Activated CD8-positive, alpha-beta memory T cell treated with anti-CD3 and anti-CD28 coated beads, Interleukin-2, amount 10 ng/mL, durations not matched to agents 7 days and 5 days (primary cell): ENCODE data around the gene RSRP1. TPM values are rescaled to one million over a fixed set of nuclear protein-coding genes. Genes with fewer than 3 reads are reported as not detected.

Experiments
- ATAC-seq: fragments of 150-1000 bp; cut with Tn5 transposase; one replicate; pipeline ENCODE4 v1.10.0; 2021; ENCODE audit warnings: moderate library complexity
- CTCF ChIA-PET: fragments of 350-600 bp; sonication (Branson Sonifier 250); formaldehyde crosslinking; loops from one replicate; lab custom pipeline; 2021; ENCODE audit warnings: antibody characterized with exemption; lab: Charles Lee
- DNase-seq: peaks from one replicate; pipeline ENCODE4 v3.0.0-alpha.2; 2020
- H3K27ac Mint-ChIP-seq: one replicate; pipeline ENCODE4 v1.8.0; 2021; ENCODE audit warnings: mild to moderate bottlenecking, mixed read lengths
- H3K27me3 Mint-ChIP-seq: one replicate; pipeline ENCODE4 v1.8.0; 2021; ENCODE audit warnings: mixed read lengths
- H3K36me3 Mint-ChIP-seq: one replicate; pipeline ENCODE4 v1.8.0; 2021; ENCODE audit warnings: mild to moderate bottlenecking, mixed read lengths
- H3K4me1 Mint-ChIP-seq: one replicate; pipeline ENCODE4 v1.8.0; 2021; ENCODE audit warnings: mixed read lengths
- H3K4me3 Mint-ChIP-seq: one replicate; pipeline ENCODE4 v1.8.0; 2021; ENCODE audit warnings: mild to moderate bottlenecking, moderate library complexity, mixed read lengths
- H3K9me3 Mint-ChIP-seq: one replicate; pipeline ENCODE4 v1.8.0; 2022; ENCODE audit warnings: low read depth, mixed read lengths
- total RNA-seq, 2 experiments: library from RNA; stranded (reverse); gene quantifications; one replicate each; pipeline ENCODE4 v1.2.3, GENCODE V29; 2021

RSRP1 gene
- total RNA-seq, 2 experiments from 2014 or later, result 160 to 240 TPM

- H3K27ac Mint-ChIP-seq, result no peak overlapping the region
- no peaks in the 10 kb centered on the region for H3K27me3 Mint-ChIP-seq
- H3K4me3 Mint-ChIP-seq, result no peak overlapping the region
- no peaks in the 10 kb centered on the region for H3K9me3 Mint-ChIP-seq
- no peak for DNase-seq
- ATAC-seq, result no peak
- H3K36me3 Mint-ChIP-seq, result peaks cover 27% of the 10 kb centered on the region
- no peaks in the 10 kb centered on the region for H3K4me1 Mint-ChIP-seq
- CTCF ChIA-PET, result no interaction called here
These were observed 26.6 kb downstream of the RSRP1 start for GRCh38 chr1:25220666-25221065.

- Mint-ChIP-seq H3K4me1 (no peaks in the 10 kb centered on the region), H3K27ac (no peak overlapping the region), H3K4me3 (no peak overlapping the region), H3K9me3 (no peaks in the 10 kb centered on the region), H3K27me3 (no peaks in the 10 kb centered on the region), H3K36me3 (peaks cover 25% of the 10 kb centered on the region)
- no peak for ATAC-seq
- CTCF ChIA-PET, result interaction anchor here (0.9 kb wide), 1 partner anchor 10 kb away, joined by 3 read pairs; no protein-coding TSS in a partner anchor
- no peak for DNase-seq
These were observed 27.5 kb downstream of the RSRP1 start for GRCh38 chr1:25219661-25220251.

GRCh38 chr1:25217598-25218232 is 29.5 kb downstream of the RSRP1 start:
- H3K4me3 Mint-ChIP-seq, result no peak overlapping the region
- no peak for ATAC-seq
- no peaks in the 10 kb centered on the region for H3K9me3 Mint-ChIP-seq
- no peak overlapping the region for H3K27ac Mint-ChIP-seq
- DNase-seq, result no peak
- CTCF ChIA-PET, result interaction anchor here (1.0 kb wide), 1 partner anchor 15 kb away, joined by 3 read pairs; the partner anchor contains the start of gene SYF2
- H3K36me3 Mint-ChIP-seq, result peaks cover 13% of the 10 kb centered on the region
- no peaks in the 10 kb centered on the region for H3K4me1 Mint-ChIP-seq
- H3K27me3 Mint-ChIP-seq, result peaks cover under 1% of the 10 kb centered on the region

- Mint-ChIP-seq H3K27ac (no peak overlapping the region), H3K4me3 (no peak overlapping the region)
- CTCF ChIA-PET, result interaction anchor here (0.6 kb wide), 1 partner anchor 12 kb away, joined by 3 read pairs; no protein-coding TSS in a partner anchor
These were observed 30.2 kb downstream of the RSRP1 start for GRCh38 chr1:25217015-25217414.

GRCh38 chr1:25216123-25216522 is 31.1 kb downstream of the RSRP1 start:
- H3K4me1 Mint-ChIP-seq, result no peaks in the 10 kb centered on the region
- peaks cover 11% of the 10 kb centered on the region for H3K27me3 Mint-ChIP-seq
- H3K4me3 Mint-ChIP-seq, result no peak overlapping the region
- H3K36me3 Mint-ChIP-seq, result peaks cover 5% of the 10 kb centered on the region
- CTCF ChIA-PET, result interaction anchor here (0.7 to 3.7 kb wide), 3 partner anchors 9 to 16 kb away, joined by 3 to 17 read pairs (median 4); partner anchors contain the start of gene SYF2
- ATAC-seq (no peak), DNase-seq (no peak)
- H3K27ac Mint-ChIP-seq, result no peak overlapping the region
- no peaks in the 10 kb centered on the region for H3K9me3 Mint-ChIP-seq

More at GRCh38 chr1:25217015-25217414, 30.2 kb downstream of the RSRP1 start:
- H3K9me3 Mint-ChIP-seq, result no peaks in the 10 kb centered on the region
- peaks cover 9% of the 10 kb centered on the region for H3K36me3 Mint-ChIP-seq
- DNase-seq (no peak), ATAC-seq (no peak)
- H3K4me1 Mint-ChIP-seq, result no peaks in the 10 kb centered on the region
- peaks cover 7% of the 10 kb centered on the region for H3K27me3 Mint-ChIP-seq

- Mint-ChIP-seq H3K9me3 (no peaks in the 10 kb centered on the region), H3K27me3 (peaks cover 37% of the 10 kb centered on the region), H3K4me1 (no peaks in the 10 kb centered on the region), H3K4me3 (no peak overlapping the region), H3K36me3 (no peaks in the 10 kb centered on the region), H3K27ac (no peak overlapping the region)
- CTCF ChIA-PET, result interaction anchor here (3.7 kb wide), 1 partner anchor 9 kb away, joined by 17 read pairs; no protein-coding TSS in a partner anchor
- DNase-seq, result no peak
- ATAC-seq, result no peak
These were observed 34.5 kb downstream of the RSRP1 start for GRCh38 chr1:25212725-25213124.

- Mint-ChIP-seq H3K4me3 (no peak overlapping the region), H3K4me1 (no peaks in the 10 kb centered on the region), H3K27ac (no peak overlapping the region), H3K27me3 (peaks cover 51% of the 10 kb centered on the region), H3K36me3 (no peaks in the 10 kb centered on the region), H3K9me3 (no peaks in the 10 kb centered on the region)
- CTCF ChIA-PET, result interaction anchor here (0.8 kb wide), 1 partner anchor 380 kb away, joined by 3 read pairs; no protein-coding TSS in a partner anchor
- DNase-seq (no peak), ATAC-seq (no peak)
These were observed 36.5 kb downstream of the RSRP1 start for GRCh38 chr1:25210728-25211127.

GRCh38 chr1:25209516-25209915 is 37.7 kb downstream of the RSRP1 start:
- no peak for ATAC-seq
- CTCF ChIA-PET, result interaction anchor here (1.1 kb wide), 1 partner anchor 361 kb away, joined by 3 read pairs; no protein-coding TSS in a partner anchor
- H3K27me3 Mint-ChIP-seq, result peaks cover 59% of the 10 kb centered on the region
- H3K27ac Mint-ChIP-seq, result no peak overlapping the region
- no peak for DNase-seq
- no peaks in the 10 kb centered on the region for H3K36me3 Mint-ChIP-seq
- H3K4me1 Mint-ChIP-seq, result no peaks in the 10 kb centered on the region
- H3K4me3 Mint-ChIP-seq, result no peak overlapping the region
- H3K9me3 Mint-ChIP-seq, result no peaks in the 10 kb centered on the region

GRCh38 chr1:25208561-25209222 is 38.6 kb downstream of the RSRP1 start:
- DNase-seq (no peak), ATAC-seq (no peak)
- Mint-ChIP-seq H3K4me1 (no peaks in the 10 kb centered on the region), H3K9me3 (no peaks in the 10 kb centered on the region), H3K36me3 (no peaks in the 10 kb centered on the region), H3K27ac (no peak overlapping the region), H3K27me3 (peaks cover 59% of the 10 kb centered on the region), H3K4me3 (no peak overlapping the region)
- CTCF ChIA-PET, result interaction anchor here (0.7 to 1.1 kb wide), 2 partner anchors 18 to 361 kb away, joined by 3 read pairs; no protein-coding TSS in a partner anchor

GRCh38 chr1:25208092-25208491 is 39.2 kb downstream of the RSRP1 start:
- no peak overlapping the region for H3K4me3 Mint-ChIP-seq
- no peaks in the 10 kb centered on the region for H3K4me1 Mint-ChIP-seq
- no peaks in the 10 kb centered on the region for H3K36me3 Mint-ChIP-seq
- no peak overlapping the region for H3K27ac Mint-ChIP-seq
- CTCF ChIA-PET, result interaction anchor here (0.7 kb wide), 1 partner anchor 18 kb away, joined by 3 read pairs; no protein-coding TSS in a partner anchor
- H3K9me3 Mint-ChIP-seq, result no peaks in the 10 kb centered on the region
- ATAC-seq (no peak), DNase-seq (no peak)
- H3K27me3 Mint-ChIP-seq, result peaks cover 59% of the 10 kb centered on the region

- DNase-seq (no peak), ATAC-seq (no peak)
- H3K4me1 Mint-ChIP-seq, result no peaks in the 10 kb centered on the region
- H3K27ac Mint-ChIP-seq, result no peak overlapping the region
- H3K4me3 Mint-ChIP-seq, result no peak overlapping the region
- H3K36me3 Mint-ChIP-seq, result no peaks in the 10 kb centered on the region
- H3K27me3 Mint-ChIP-seq, result peaks cover 49% of the 10 kb centered on the region
- H3K9me3 Mint-ChIP-seq, result no peaks in the 10 kb centered on the region
- CTCF ChIA-PET, result interaction anchor here (1.1 to 6.0 kb wide), 7 partner anchors 8 to 357 kb away, joined by 3 to 65 read pairs (median 8); partner anchors contain the start of gene SYF2
These were observed 41.1 kb downstream of the RSRP1 start for GRCh38 chr1:25206201-25206600.

- no peaks in the 10 kb centered on the region for H3K9me3 Mint-ChIP-seq
- no peak overlapping the region for H3K4me3 Mint-ChIP-seq
- no peak for DNase-seq
- H3K27me3 Mint-ChIP-seq, result peaks cover 52% of the 10 kb centered on the region
- no peaks in the 10 kb centered on the region for H3K4me1 Mint-ChIP-seq
- no peak overlapping the region for H3K27ac Mint-ChIP-seq
- ATAC-seq, result no peak
- no peaks in the 10 kb centered on the region for H3K36me3 Mint-ChIP-seq
- CTCF ChIA-PET, result interaction anchor here (0.6 to 6.0 kb wide), 14 partner anchors 8 to 596 kb away, joined by 3 to 65 read pairs (median 4); partner anchors contain the start of gene SYF2
These were observed 41.5 kb downstream of the RSRP1 start for GRCh38 chr1:25205786-25206185.
